Measurements from ENCODE around the gene CD4.

DNA sequence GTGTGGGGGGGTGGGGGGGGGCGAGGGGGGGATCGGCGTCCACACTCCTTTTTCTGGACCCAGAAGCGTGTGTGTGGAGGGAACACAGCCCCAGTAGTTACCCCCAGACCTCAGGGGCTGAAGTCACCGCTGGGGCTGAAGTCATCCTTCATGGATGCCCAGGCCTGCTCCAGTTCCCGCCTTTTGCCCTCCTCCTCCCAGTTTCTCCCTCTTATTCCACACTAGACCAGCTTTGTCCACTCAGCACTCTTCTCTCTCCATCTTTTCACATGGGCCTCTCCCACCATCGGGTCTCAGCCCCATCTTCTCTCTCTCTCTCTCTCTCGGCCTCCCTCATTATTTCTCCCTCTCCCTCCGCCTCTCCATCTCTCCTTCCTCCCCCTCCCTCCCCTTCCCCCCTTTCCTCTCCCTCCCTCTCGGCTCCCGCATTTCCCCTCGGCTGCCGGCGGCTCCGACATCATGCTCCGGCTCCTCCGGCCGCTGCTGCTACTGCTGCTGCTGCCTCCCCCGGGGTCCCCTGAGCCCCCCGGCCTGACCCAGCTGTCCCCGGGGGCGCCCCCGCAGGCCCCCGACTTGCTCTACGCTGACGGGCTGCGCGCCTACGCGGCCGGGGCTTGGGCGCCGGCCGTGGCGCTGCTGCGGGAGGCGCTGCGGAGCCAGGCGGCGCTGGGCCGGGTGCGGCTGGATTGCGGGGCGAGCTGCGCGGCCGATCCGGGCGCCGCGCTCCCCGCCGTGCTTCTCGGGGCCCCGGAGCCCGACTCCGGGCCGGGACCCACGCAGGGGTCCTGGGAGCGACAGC lies 38.9 kb downstream of the CD4 start, which contains the start of gene P3H3:
- no peak for TF ChIP-seq GATA2 (IDR thresholded peaks at IDR 0.05; ENCODE audit: low read depth, low read length)
- no peak for TF ChIP-seq GATA3 (IDR thresholded peaks at IDR 0.05; ENCODE audit: low read depth, low read length)

Measured in SH-SY5Y (cell line).